ENCODE measurements around the gene KRT5.

Gene KRT5

DNA sequence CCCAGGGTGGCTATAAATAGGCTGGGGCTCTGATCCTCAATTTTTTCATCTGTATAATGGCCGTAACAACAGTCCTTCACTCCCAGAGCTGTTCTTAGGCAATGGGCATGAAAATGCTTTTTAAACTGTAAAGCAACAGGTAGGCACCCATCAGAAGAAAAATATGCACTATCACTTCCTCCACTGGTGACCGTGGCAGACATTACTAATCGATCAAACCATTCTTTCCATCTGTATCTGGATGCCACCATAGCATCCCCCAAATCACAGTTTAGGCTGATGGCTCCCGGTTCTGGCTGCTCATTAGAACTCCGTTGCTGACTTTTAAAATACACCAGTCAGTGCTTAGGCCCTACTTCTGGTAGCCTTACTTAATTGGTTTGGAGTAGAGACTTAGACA, 21.5 kb upstream of the KRT5 start:
- H3K27ac ChIP-seq, result no peak overlapping the region
- no peak overlapping the region for H3K4me3 ChIP-seq (ENCODE audit: low read depth, low read length)
- DNase-seq, result no peak
- H3K27me3 ChIP-seq (ENCODE audit: insufficient read depth, low read depth, severe bottlenecking), result peaks cover 95% of the 10 kb centered on the region
- H3K36me3 ChIP-seq, result no peaks in the 10 kb centered on the region
- TF ChIP-seq, protein P1, sequence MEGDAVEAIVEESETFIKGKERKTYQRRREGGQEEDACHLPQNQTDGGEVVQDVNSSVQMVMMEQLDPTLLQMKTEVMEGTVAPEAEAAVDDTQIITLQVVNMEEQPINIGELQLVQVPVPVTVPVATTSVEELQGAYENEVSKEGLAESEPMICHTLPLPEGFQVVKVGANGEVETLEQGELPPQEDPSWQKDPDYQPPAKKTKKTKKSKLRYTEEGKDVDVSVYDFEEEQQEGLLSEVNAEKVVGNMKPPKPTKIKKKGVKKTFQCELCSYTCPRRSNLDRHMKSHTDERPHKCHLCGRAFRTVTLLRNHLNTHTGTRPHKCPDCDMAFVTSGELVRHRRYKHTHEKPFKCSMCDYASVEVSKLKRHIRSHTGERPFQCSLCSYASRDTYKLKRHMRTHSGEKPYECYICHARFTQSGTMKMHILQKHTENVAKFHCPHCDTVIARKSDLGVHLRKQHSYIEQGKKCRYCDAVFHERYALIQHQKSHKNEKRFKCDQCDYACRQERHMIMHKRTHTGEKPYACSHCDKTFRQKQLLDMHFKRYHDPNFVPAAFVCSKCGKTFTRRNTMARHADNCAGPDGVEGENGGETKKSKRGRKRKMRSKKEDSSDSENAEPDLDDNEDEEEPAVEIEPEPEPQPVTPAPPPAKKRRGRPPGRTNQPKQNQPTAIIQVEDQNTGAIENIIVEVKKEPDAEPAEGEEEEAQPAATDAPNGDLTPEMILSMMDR (IDR thresholded peaks at IDR 0.05; ENCODE audit: low read depth, low read length), result no peak
- no peaks in the 10 kb centered on the region for H3K9me3 ChIP-seq (ENCODE audit: severe bottlenecking)

GRCh38 chr12:52540531-52540930, 20.3 kb upstream of the KRT5 start:
- H3K36me3 ChIP-seq, result no peaks in the 10 kb centered on the region
- TF ChIP-seq, protein P1 (IDR thresholded peaks at IDR 0.05; ENCODE audit: low read depth, low read length), result no peak
- DNase-seq, result no peak
- no peak overlapping the region for H3K4me3 ChIP-seq (ENCODE audit: low read depth, low read length)
- no peak overlapping the region for H3K27ac ChIP-seq
- peaks cover 93% of the 10 kb centered on the region for H3K27me3 ChIP-seq (ENCODE audit: insufficient read depth, low read depth, severe bottlenecking)
- H3K9me3 ChIP-seq (ENCODE audit: severe bottlenecking), result no peaks in the 10 kb centered on the region

- Histone ChIP-seq H3K27ac (no peak overlapping the region), H3K27me3 (ENCODE audit: insufficient read depth, low read depth, severe bottlenecking) (peaks cover 93% of the 10 kb centered on the region), H3K36me3 (no peaks in the 10 kb centered on the region), H3K9me3 (ENCODE audit: severe bottlenecking) (no peaks in the 10 kb centered on the region), H3K4me3 (ENCODE audit: low read depth, low read length) (no peak overlapping the region)
- TF ChIP-seq, protein P1 (IDR thresholded peaks at IDR 0.05; ENCODE audit: low read depth, low read length), result no peak
- DNase-seq, result no peak
Observed at GRCh38 chr12:52539821-52540173, 19.6 kb upstream of the KRT5 start.

DNA sequence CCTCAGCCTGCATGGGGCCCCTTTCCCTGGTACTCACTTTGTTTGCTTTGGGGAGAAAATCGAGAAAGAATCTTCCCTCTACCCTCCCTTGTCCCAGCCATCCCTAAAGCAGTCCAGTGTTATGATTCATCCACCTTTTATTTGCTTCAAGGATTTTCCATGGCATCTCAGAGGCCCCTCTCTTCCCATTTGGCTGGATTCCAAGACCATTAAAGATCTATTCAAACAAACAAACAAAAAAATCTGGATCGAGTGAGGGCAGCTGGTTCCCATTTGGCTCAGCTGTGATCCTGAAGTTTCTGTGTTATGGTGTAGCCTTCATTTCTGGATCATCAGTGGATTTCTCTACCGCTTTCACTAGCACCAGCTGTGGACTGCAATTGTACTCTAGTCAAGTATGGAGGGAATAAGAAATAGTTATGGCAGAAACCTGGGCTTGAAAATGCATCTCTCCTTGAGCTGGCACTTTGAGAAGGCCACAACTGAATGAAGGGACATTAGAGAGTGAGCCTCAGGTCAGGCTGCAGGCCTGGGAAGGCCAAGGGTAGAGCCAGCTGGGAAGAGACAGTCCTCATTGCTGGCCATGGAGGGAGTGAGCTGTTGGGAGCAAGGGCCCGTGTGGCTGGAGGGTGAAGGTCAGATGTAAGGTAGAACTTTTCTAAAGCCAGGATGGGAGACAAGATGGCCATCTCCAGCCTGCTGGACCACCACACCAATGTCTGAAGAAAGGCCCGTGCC, 19.1 kb upstream of the KRT5 start:
- H3K9me3 ChIP-seq (ENCODE audit: severe bottlenecking), result no peaks in the 10 kb centered on the region
- no peaks in the 10 kb centered on the region for H3K36me3 ChIP-seq
- DNase-seq, result no peak
- TF ChIP-seq, protein P1 (IDR thresholded peaks at IDR 0.05; ENCODE audit: low read depth, low read length), result no peak
- peaks cover 93% of the 10 kb centered on the region for H3K27me3 ChIP-seq (ENCODE audit: insufficient read depth, low read depth, severe bottlenecking)
- no peak overlapping the region for H3K4me3 ChIP-seq (ENCODE audit: low read depth, low read length)
- H3K27ac ChIP-seq, result no peak overlapping the region

GRCh38 chr12:52537101-52537500, 16.9 kb upstream of the KRT5 start:
- Histone ChIP-seq H3K36me3 (no peaks in the 10 kb centered on the region), H3K27me3 (ENCODE audit: insufficient read depth, low read depth, severe bottlenecking) (peaks cover 92% of the 10 kb centered on the region), H3K9me3 (ENCODE audit: severe bottlenecking) (no peaks in the 10 kb centered on the region), H3K4me3 (ENCODE audit: low read depth, low read length) (no peak overlapping the region), H3K27ac (no peak overlapping the region)
- no peak for DNase-seq
- TF ChIP-seq, protein P1 (IDR thresholded peaks at IDR 0.05; ENCODE audit: low read depth, low read length), result no peak

DNA sequence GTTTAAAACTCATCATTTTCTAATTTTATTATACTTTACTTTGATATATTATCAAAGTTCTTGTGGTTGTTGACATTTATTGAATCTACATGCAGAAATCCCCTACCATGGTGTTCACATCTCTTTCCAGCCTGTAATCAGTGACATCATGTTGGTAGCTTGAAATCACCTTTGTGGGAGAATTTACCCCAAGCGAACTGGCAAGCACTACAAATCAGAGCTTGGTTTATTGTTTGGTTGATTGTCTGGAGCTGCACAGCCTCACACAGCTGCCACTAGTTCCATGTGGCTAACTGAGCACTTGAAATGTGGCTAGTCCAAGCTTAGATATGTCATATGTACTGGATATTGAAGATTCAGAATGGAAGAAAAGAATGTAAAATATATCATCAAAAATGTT, 15.4 kb upstream of the KRT5 start:
- peaks cover 92% of the 10 kb centered on the region for H3K27me3 ChIP-seq (ENCODE audit: insufficient read depth, low read depth, severe bottlenecking)
- no peak for DNase-seq
- H3K9me3 ChIP-seq (ENCODE audit: severe bottlenecking), result no peaks in the 10 kb centered on the region
- no peaks in the 10 kb centered on the region for H3K36me3 ChIP-seq
- no peak overlapping the region for H3K27ac ChIP-seq
- TF ChIP-seq, protein P1 (IDR thresholded peaks at IDR 0.05; ENCODE audit: low read depth, low read length), result no peak
- H3K4me3 ChIP-seq (ENCODE audit: low read depth, low read length), result no peak overlapping the region

Measured in WERI-Rb-1 (cell line).